Astrocyte (in vitro differentiated cells and primary cell): Measurements from ENCODE around the gene SLC37A1. TPM values are rescaled to one million over a fixed set of nuclear protein-coding genes. Genes with fewer than 3 reads are reported as not detected.

ENCODE experiments used
- DNase-seq: peaks from one replicate; pipeline ENCODE4 v3.0.0-alpha.2; 2010; ENCODE audit warnings: low read depth
- FAIRE-seq: peaks from 2 replicates; lab custom pipeline; 2011; peaks lifted over from hg19 to GRCh38; lab: Jason Lieb, UNC
- H2AFZ ChIP-seq: 2 replicates; pipeline ENCODE4 v1.6.0; 2012; ENCODE audit warnings: low read depth, low read length, inconsistent platforms
- H3K27ac ChIP-seq: 2 replicates; pipeline ENCODE4 v1.5.1; 2011; ENCODE audit warnings: low read depth, low read length, inconsistent platforms
- H3K27me3 ChIP-seq: 2 replicates; pipeline ENCODE4 v1.6.0; 2011; ENCODE audit warnings: low read length, inconsistent platforms; ENCODE audit not compliant: insufficient read depth
- H3K36me3 ChIP-seq: 2 replicates; pipeline ENCODE4 v1.5.1; 2011; ENCODE audit warnings: low read length, inconsistent platforms; ENCODE audit not compliant: insufficient read depth
- H3K4me1 ChIP-seq: 2 replicates; pipeline ENCODE4 v1.5.1; 2011; ENCODE audit warnings: low read length, inconsistent platforms; ENCODE audit not compliant: insufficient read depth
- H3K4me2 ChIP-seq: 2 replicates; pipeline ENCODE4 v1.6.0; 2012; ENCODE audit warnings: low read length, inconsistent platforms
- H3K4me3 ChIP-seq: 2 replicates; pipeline ENCODE4 v1.5.1; 2011; ENCODE audit warnings: low read depth, mild to moderate bottlenecking, low read length, inconsistent platforms; ENCODE audit not compliant: insufficient read depth
- H3K79me2 ChIP-seq: 2 replicates; pipeline ENCODE4 v1.6.0; 2012; ENCODE audit warnings: mild to moderate bottlenecking, low read length, inconsistent platforms; ENCODE audit not compliant: insufficient read depth
- H3K9ac ChIP-seq: 2 replicates; pipeline ENCODE4 v1.6.0; 2012; ENCODE audit warnings: mild to moderate bottlenecking, low read length, inconsistent platforms
- H3K9me3 ChIP-seq: 2 replicates; pipeline ENCODE4 v1.5.1; 2012; ENCODE audit warnings: low read depth, mild to moderate bottlenecking, low read length, inconsistent platforms; ENCODE audit not compliant: insufficient read depth
- H4K20me1 ChIP-seq: 2 replicates; pipeline ENCODE4 v1.6.0; 2012; ENCODE audit warnings: low read length, inconsistent platforms; ENCODE audit not compliant: insufficient read depth
- H3K27ac Mint-ChIP-seq: one replicate; pipeline ENCODE4 v1.8.0; 2021; ENCODE audit warnings: mild to moderate bottlenecking, mixed read lengths; ENCODE audit not compliant: unreplicated experiment
- H3K27me3 Mint-ChIP-seq: one replicate; pipeline ENCODE4 v1.8.0; 2021; ENCODE audit warnings: low read depth, mixed read lengths; ENCODE audit not compliant: unreplicated experiment
- H3K36me3 Mint-ChIP-seq: one replicate; pipeline ENCODE4 v1.8.0; 2021; ENCODE audit warnings: low read depth, mixed read lengths; ENCODE audit not compliant: unreplicated experiment
- H3K4me1 Mint-ChIP-seq: one replicate; pipeline ENCODE4 v1.8.0; 2021; ENCODE audit warnings: low read depth, mixed read lengths; ENCODE audit not compliant: unreplicated experiment
- H3K4me3 Mint-ChIP-seq: one replicate; pipeline ENCODE4 v1.8.0; 2021; ENCODE audit warnings: mild to moderate bottlenecking, moderate library complexity, mixed read lengths; ENCODE audit not compliant: unreplicated experiment
- H3K9me3 Mint-ChIP-seq: one replicate; pipeline ENCODE4 v1.8.0; 2021; ENCODE audit warnings: mild to moderate bottlenecking, mixed read lengths; ENCODE audit not compliant: unreplicated experiment
- EZH2 ChIP-seq: IDR thresholded peaks from 2 replicates; pipeline ENCODE4 v1.6.1; 2012; ENCODE audit warnings: mild to moderate bottlenecking, low read length, inconsistent platforms; ENCODE audit not compliant: insufficient read depth
- total RNA-seq: library from RNA; stranded (reverse); gene quantifications from 2 replicates; pipeline ENCODE4 v1.2.1, GENCODE V29; 2021
- TF ChIP-seq, protein P1 (sequence below): IDR thresholded peaks from 2 replicates; pipeline ENCODE4 v1.5.1; 2011; ENCODE audit warnings: low read depth, mild to moderate bottlenecking, inconsistent platforms, low read length, moderate library complexity; ENCODE audit not compliant: insufficient read depth

SLC37A1 gene
- total RNA-seq, 1 donor from 2014 or later, result 6.9 TPM

DNA sequence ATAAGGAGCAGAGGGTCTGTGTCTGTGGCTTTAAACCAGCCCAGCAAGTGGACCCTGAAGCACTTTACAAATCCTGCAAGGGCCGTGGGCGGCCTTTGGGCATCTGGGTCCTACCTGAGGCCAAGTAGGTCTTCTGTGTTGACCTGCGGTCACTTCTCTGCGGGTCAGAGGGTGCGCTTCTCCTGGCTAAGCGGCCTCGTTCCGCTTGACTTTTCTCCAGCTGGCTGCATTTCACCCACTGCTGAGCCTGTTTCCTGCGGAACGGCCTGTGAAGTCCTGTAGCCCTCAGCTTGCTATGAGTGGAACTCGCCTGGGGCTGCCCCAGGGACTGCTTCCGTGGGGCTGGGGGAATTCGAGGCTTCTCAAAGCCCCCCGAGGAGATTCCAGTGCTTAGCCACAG is 43.3 kb downstream of the SLC37A1 start:
- H3K79me2 ChIP-seq, result no peaks in the 10 kb centered on the region
- FAIRE-seq (no peak), DNase-seq (no peak)
- H3K36me3 Mint-ChIP-seq, result peaks cover under 1% of the 10 kb centered on the region
- H2AFZ ChIP-seq, result no peak overlapping the region
- H3K4me2 ChIP-seq, result no peak overlapping the region
- H3K4me1 ChIP-seq, result no peaks in the 10 kb centered on the region
- H3K4me3 ChIP-seq, result no peak overlapping the region
- no peaks in the 10 kb centered on the region for H3K9me3 Mint-ChIP-seq
- H3K27me3 ChIP-seq, result no peaks in the 10 kb centered on the region
- TF ChIP-seq, protein P1, sequence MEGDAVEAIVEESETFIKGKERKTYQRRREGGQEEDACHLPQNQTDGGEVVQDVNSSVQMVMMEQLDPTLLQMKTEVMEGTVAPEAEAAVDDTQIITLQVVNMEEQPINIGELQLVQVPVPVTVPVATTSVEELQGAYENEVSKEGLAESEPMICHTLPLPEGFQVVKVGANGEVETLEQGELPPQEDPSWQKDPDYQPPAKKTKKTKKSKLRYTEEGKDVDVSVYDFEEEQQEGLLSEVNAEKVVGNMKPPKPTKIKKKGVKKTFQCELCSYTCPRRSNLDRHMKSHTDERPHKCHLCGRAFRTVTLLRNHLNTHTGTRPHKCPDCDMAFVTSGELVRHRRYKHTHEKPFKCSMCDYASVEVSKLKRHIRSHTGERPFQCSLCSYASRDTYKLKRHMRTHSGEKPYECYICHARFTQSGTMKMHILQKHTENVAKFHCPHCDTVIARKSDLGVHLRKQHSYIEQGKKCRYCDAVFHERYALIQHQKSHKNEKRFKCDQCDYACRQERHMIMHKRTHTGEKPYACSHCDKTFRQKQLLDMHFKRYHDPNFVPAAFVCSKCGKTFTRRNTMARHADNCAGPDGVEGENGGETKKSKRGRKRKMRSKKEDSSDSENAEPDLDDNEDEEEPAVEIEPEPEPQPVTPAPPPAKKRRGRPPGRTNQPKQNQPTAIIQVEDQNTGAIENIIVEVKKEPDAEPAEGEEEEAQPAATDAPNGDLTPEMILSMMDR, result no peak
- TF ChIP-seq EZH2, result no peak
- no peaks in the 10 kb centered on the region for H3K4me1 Mint-ChIP-seq
- no peaks in the 10 kb centered on the region for H3K9me3 ChIP-seq
- H3K27ac Mint-ChIP-seq, result no peak overlapping the region
- no peaks in the 10 kb centered on the region for H3K36me3 ChIP-seq
- peaks cover 8% of the 10 kb centered on the region for H3K27me3 Mint-ChIP-seq
- no peak overlapping the region for H3K27ac ChIP-seq
- H3K9ac ChIP-seq, result no peak overlapping the region
- H4K20me1 ChIP-seq, result no peaks in the 10 kb centered on the region
- no peak overlapping the region for H3K4me3 Mint-ChIP-seq

- no peak for DNase-seq
- Mint-ChIP-seq H3K4me1 (no peaks in the 10 kb centered on the region), H3K9me3 (no peaks in the 10 kb centered on the region), H3K27ac (no peak overlapping the region), H3K27me3 (peaks cover 10% of the 10 kb centered on the region), H3K4me3 (no peak overlapping the region), H3K36me3 (peaks cover 2% of the 10 kb centered on the region)
- no peak for FAIRE-seq
- Histone ChIP-seq H3K36me3 (no peaks in the 10 kb centered on the region), H2AFZ (no peak overlapping the region), H3K4me3 (no peak overlapping the region), H3K9ac (no peak overlapping the region), H4K20me1 (no peaks in the 10 kb centered on the region), H3K27me3 (no peaks in the 10 kb centered on the region), H3K9me3 (no peaks in the 10 kb centered on the region), H3K27ac (no peak overlapping the region), H3K4me2 (no peak overlapping the region), H3K79me2 (no peaks in the 10 kb centered on the region), H3K4me1 (no peaks in the 10 kb centered on the region)
- TF ChIP-seq, protein P1, result no peak
- no peak for TF ChIP-seq EZH2
These were observed 43.8 kb downstream of the SLC37A1 start for GRCh38 chr21:42557420-42557819.

DNA sequence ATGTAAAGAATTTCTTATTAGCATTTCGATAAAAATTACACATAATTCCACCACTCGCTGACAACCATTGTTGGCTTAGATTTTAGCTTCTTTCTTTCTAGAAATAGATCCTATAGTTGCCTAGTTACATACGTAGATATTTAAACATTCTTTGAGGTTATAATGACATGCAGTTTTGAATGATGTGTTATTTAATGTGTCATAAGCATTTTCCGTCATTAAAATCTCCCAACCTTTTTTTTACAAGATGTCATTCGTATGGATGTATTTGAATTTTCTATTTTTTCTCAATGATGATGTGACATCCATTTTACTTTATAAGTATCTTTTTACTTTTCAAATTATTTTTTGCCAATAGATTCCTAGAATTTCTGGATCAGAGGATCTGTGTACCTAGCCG is 44.7 kb downstream of the SLC37A1 start:
- Histone ChIP-seq H3K27ac (no peak overlapping the region), H3K4me2 (no peak overlapping the region), H3K36me3 (no peaks in the 10 kb centered on the region), H3K4me3 (no peak overlapping the region), H3K9me3 (no peaks in the 10 kb centered on the region), H3K4me1 (no peaks in the 10 kb centered on the region), H4K20me1 (no peaks in the 10 kb centered on the region), H3K79me2 (no peaks in the 10 kb centered on the region), H3K27me3 (no peaks in the 10 kb centered on the region), H3K9ac (no peak overlapping the region), H2AFZ (no peak overlapping the region)
- TF ChIP-seq, protein P1, result no peak
- TF ChIP-seq EZH2, result no peak
- Mint-ChIP-seq H3K4me1 (no peaks in the 10 kb centered on the region), H3K9me3 (no peaks in the 10 kb centered on the region), H3K4me3 (no peak overlapping the region), H3K27me3 (peaks cover 15% of the 10 kb centered on the region), H3K36me3 (peaks cover 5% of the 10 kb centered on the region), H3K27ac (no peak overlapping the region)
- DNase-seq (no peak), FAIRE-seq (no peak)
